HG03439 (cell line): Measurements from ENCODE around the gene KCNK5.

ENCODE experiments used
- ATAC-seq: cut with Tn5 transposase; IDR thresholded peaks from one replicate; pipeline ENCODE4 v1.9.1; 2021; ENCODE audit warnings: mild to moderate bottlenecking, moderate library complexity; ENCODE audit not compliant: unreplicated experiment

The KCNK5 gene

GRCh38 chr6:39199976-39200375 lies 29.3 kb downstream of the KCNK5 start:
- ATAC-seq: no peak

- no peak for ATAC-seq
These were observed 29.9 kb downstream of the KCNK5 start for GRCh38 chr6:39199231-39199940.

- no peak for ATAC-seq
These were observed 30.7 kb downstream of the KCNK5 start for GRCh38 chr6:39198528-39198927.

GRCh38 chr6:39197922-39198500 lies 31.3 kb downstream of the KCNK5 start:
- ATAC-seq: no peak

- ATAC-seq: no peak
These were observed 31.8 kb downstream of the KCNK5 start for GRCh38 chr6:39197521-39197920.

- ATAC-seq: no peak
These were observed 32.6 kb downstream of the KCNK5 start for GRCh38 chr6:39196673-39197091.

GRCh38 chr6:39195792-39196385 lies 33.4 kb downstream of the KCNK5 start:
- ATAC-seq: no peak

- ATAC-seq: no peak
These were observed 34.8 kb downstream of the KCNK5 start for GRCh38 chr6:39194466-39194865.

- ATAC-seq: no peak
These were observed 36.0 kb downstream of the KCNK5 start for GRCh38 chr6:39193201-39193791.

- ATAC-seq: no peak
These were observed 36.5 kb downstream of the KCNK5 start for GRCh38 chr6:39192736-39193135.

- no peak for ATAC-seq
These were observed 37.9 kb downstream of the KCNK5 start for GRCh38 chr6:39191236-39191930.

- no peak for ATAC-seq
These were observed 38.6 kb downstream of the KCNK5 start for GRCh38 chr6:39190545-39191235.

GRCh38 chr6:39189915-39190544 lies 39.2 kb downstream of the KCNK5 start:
- no peak for ATAC-seq

GRCh38 chr6:39189131-39189530 lies 40.1 kb downstream of the KCNK5 start:
- ATAC-seq: no peak

- no peak for ATAC-seq
These were observed 40.7 kb downstream of the KCNK5 start for GRCh38 chr6:39188571-39188970.

- ATAC-seq: no peak
These were observed 41.2 kb downstream of the KCNK5 start for GRCh38 chr6:39188098-39188450.

GRCh38 chr6:39184906-39185580 lies 44.2 kb downstream of the KCNK5 start:
- ATAC-seq: no peak

GRCh38 chr6:39182604-39183003 lies 46.7 kb downstream of the KCNK5 start:
- no peak for ATAC-seq

GRCh38 chr6:39181826-39182225 lies 47.4 kb downstream of the KCNK5 start:
- ATAC-seq: no peak

GRCh38 chr6:39181333-39181732 lies 47.9 kb downstream of the KCNK5 start:
- no peak for ATAC-seq
